Measurements from ENCODE around the gene MYMK.
A peak's percentile ranks its signal among the peaks of the same experiment; 100 is the strongest.

The MYMK gene

DNA sequence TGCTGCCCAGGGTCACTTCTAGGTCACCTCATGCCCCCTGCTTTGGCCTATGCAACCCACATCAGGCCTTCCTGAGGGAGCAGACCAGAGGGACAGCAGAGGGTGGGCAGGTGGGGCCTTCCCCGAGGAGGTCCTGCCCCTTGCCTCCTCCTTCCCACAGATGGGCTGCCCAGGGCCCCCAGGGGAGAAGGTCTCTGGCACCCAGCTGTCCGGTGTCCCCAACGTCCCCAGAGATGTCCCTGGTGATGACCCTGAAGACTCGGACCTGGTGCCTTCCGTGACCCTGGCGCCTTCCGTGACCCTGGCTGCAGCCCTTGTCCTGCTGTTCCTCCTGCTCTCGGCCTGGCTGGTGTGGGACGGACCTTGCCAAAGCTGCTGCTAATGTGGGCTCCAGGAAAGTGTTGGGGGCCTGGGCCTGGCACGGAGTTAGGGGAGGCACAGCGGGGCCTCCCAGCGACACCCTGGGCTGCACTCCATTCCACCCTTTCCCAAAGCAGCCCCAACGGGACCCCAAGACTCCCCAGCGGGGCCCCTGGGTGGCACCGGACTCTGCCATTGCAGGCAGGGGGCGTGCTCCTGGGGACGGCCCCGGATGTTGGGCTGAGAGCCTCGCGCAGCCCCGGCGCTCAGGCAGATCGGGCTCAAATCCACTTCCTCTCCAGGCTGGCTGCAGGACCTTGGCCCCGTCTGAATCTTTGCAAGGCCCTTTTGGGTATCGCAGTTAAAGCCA, 39.1 kb downstream of the MYMK start:
- H3K36me3 ChIP-seq (ENCODE audit: control insufficient read depth, insufficient read depth, low read length) = no peaks in the 10 kb centered on the region
- H3K27ac ChIP-seq (ENCODE audit: insufficient read depth, low read depth, low read length, poor library complexity, severe bottlenecking) = no peak overlapping the region
- no peaks in the 10 kb centered on the region for H3K9me3 ChIP-seq (ENCODE audit: control insufficient read depth, low read length)
- no peaks in the 10 kb centered on the region for H3K4me1 ChIP-seq (ENCODE audit: control insufficient read depth, insufficient read depth, low read length)
- H3K4me3 ChIP-seq (ENCODE audit: insufficient read depth, low read depth, low read length) = no peak overlapping the region
- WGBS, 2 experiments = 86 to 87% methylated on average over 25 of the region's 25 CpGs
- peaks cover 8% of the 10 kb centered on the region for H3K27me3 ChIP-seq (ENCODE audit: control insufficient read depth, insufficient read depth, low read length, poor library complexity, severe bottlenecking)

DNA sequence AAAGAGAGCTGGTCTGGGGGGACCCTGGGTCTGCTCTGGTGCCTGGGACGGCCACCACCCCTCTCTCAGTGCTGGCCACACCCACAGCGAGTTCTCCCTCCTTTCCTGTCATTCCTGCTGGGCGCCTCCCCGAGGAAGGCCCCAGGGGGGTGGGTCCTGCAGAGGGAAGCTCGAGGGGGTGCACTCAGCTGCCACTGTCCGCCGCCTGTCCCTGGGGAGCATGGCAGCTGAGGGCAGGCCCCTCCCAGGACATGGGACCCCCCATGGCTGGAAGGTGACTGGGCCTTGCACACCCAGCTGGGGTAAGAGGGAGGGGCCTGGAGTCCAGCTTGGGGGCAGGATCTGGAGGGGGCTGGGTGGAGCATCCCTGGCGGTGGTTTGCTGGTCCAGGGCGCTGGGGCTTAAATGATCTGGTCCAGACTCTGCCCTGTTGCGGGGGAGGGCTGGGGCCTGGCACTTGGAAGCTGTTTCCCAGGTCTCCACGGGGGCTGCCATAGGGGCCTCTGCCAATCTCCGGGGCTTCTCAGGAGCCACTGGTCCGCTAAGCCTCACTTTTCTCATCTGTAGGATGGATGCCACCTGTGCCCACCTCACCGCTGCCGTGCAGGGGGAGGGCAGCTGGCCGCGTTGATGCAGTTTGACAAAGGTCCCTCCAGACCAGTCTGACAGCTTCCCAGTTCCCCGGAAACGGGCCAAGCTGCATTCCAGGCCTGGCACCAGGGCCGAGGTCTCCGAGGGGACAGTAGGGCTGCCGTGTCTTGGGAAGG, 39.9 kb downstream of the MYMK start:
- 84 to 87% methylated on average over 22 of the region's 22 CpGs for WGBS, 2 experiments
- peaks cover 17% of the 10 kb centered on the region for H3K27me3 ChIP-seq (ENCODE audit: control insufficient read depth, insufficient read depth, low read length, poor library complexity, severe bottlenecking)
- no peak overlapping the region for H3K27ac ChIP-seq (ENCODE audit: insufficient read depth, low read depth, low read length, poor library complexity, severe bottlenecking)
- no peak overlapping the region for H3K4me3 ChIP-seq (ENCODE audit: insufficient read depth, low read depth, low read length)
- no peaks in the 10 kb centered on the region for H3K4me1 ChIP-seq (ENCODE audit: control insufficient read depth, insufficient read depth, low read length)
- H3K9me3 ChIP-seq (ENCODE audit: control insufficient read depth, low read length) = no peaks in the 10 kb centered on the region
- H3K36me3 ChIP-seq (ENCODE audit: control insufficient read depth, insufficient read depth, low read length) = no peaks in the 10 kb centered on the region

DNA sequence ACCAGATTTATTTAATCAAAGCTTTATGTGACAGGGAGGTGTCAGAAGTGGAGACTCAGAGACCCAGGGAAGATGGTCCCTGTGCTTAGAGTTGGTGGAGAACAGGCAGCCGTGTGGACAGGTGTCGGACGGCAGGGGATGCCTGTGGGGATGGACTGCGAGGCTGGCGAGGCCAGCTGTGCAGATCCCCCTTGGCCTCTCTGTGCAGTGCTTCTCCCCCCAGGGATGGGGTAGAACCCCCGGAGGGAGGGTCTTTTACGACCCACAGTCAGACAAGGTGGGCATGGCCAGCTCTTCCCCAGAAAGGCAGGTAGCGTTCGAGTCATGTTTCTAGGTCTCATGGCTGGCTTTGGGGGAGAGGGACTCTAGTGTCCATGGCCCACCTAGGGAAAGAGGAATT, 41.1 kb downstream of the MYMK start:
- no peaks in the 10 kb centered on the region for H3K4me1 ChIP-seq (ENCODE audit: control insufficient read depth, insufficient read depth, low read length)
- no peaks in the 10 kb centered on the region for H3K36me3 ChIP-seq (ENCODE audit: control insufficient read depth, insufficient read depth, low read length)
- H3K27me3 ChIP-seq (ENCODE audit: control insufficient read depth, insufficient read depth, low read length, poor library complexity, severe bottlenecking) = peaks cover 24% of the 10 kb centered on the region
- WGBS, 2 experiments = 89 to 90% methylated on average over 9 of the region's 9 CpGs
- H3K9me3 ChIP-seq (ENCODE audit: control insufficient read depth, low read length) = no peaks in the 10 kb centered on the region
- H3K27ac ChIP-seq (ENCODE audit: insufficient read depth, low read depth, low read length, poor library complexity, severe bottlenecking) = no peak overlapping the region
- H3K4me3 ChIP-seq (ENCODE audit: insufficient read depth, low read depth, low read length) = no peak overlapping the region

DNA sequence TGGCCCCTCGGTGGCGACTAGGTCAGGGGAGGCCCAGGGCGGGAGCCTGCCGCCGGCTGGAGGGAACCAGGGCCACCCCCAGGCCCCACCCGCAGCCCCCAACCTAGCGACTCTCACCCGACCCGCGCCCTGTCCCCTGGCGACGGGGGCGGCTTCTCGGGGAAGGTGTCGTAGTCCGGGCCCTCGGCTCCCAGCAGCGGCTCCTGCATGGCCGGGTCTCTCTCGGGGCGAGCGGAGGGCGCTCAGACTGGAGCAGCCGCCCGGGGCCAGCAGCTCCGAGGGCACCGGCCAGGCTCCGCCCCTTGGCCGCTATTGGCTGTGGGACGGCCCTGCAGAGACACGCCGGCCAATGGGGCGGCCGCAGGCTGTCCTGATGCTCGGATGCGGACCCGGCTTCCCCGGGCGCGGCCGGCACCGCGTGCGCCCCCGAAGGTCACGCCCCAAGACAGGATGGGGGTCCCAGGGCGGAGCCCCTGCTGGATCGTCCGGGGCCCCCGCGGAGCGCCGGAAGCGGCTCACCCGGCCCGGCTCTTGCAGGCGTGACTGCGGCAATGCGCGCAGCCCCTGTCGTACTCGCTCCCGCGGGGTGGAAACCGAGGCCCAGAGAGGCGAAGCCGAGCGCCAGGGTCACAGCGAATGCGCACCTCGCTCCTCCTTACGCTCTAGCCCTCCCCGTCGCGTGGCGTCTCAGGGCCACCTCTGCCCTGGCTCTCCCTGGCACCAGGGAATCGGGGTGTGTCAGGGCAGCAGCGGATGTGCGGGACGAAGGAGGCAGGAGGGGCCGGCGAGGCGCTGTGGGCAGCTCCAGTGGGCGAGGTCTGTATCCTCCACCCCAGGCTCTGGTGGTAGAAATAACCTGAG, 45.7 kb downstream of the MYMK start, which contains the start of gene SLC2A6:
TSS of gene SLC2A6 (minus strand) at position 249 of the 861 bp plus-strand sequence. CDS start at position 209, 40 bp downstream.
- H3K4me1 ChIP-seq (ENCODE audit: control insufficient read depth, insufficient read depth, low read length) = peaks cover 7% of the 10 kb centered on the region
- peak within 1 kb of the TSS; percentile 16 for H3K27ac ChIP-seq (ENCODE audit: insufficient read depth, low read depth, low read length, poor library complexity, severe bottlenecking)
- 1% methylated on average over 84 of the region's 84 CpGs for WGBS, 2 experiments
- no peaks in the 10 kb centered on the region for H3K9me3 ChIP-seq (ENCODE audit: control insufficient read depth, low read length)
- H3K36me3 ChIP-seq (ENCODE audit: control insufficient read depth, insufficient read depth, low read length) = no peaks in the 10 kb centered on the region
- H3K4me3 ChIP-seq (ENCODE audit: insufficient read depth, low read depth, low read length) = peak within 1 kb of the TSS; percentile 61
- peaks cover 30% of the 10 kb centered on the region for H3K27me3 ChIP-seq (ENCODE audit: control insufficient read depth, insufficient read depth, low read length, poor library complexity, severe bottlenecking)

DNA sequence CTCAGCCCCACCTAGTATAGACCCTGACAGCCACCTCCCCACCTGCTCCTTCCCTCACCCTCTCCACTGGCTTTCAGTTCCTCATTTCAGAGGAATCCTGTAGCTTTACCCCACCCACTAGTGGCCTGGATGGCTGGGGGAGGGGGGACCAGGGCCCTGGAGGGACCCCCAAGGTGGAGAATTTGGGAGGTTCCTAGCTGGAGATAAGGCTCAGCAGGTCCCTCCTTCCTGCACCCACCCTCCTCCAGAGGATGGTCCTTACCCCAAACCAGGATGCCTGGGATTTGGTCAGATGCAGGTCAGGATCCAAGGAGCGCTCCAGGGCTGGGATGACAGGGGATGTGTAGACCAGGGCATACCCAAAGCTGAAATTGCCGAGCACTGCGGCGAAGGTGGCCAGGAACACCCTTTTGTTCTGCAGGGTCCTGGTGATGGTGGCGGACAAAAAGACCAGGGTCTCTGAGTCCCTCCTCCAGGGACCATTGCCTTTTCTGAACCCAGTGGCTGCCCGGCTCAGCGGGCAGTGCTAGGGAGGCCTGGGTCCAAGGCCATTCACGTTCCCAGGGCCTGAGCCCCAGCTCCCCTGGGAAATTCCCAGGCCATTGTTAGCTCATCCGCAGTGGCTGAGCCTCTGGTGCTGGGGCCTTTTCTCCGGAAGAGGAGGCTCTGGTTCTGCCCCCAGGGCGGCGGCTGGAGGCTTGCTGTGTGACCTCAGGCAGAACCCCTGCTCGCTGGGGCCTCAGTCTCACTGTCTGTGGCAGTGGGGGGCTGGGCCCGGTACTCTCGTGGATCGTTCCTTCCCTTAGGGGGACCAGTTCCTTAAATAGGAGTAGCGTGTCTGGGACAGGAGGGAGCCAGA, 46.5 kb downstream of the MYMK start:
- Histone ChIP-seq H3K27me3 (ENCODE audit: control insufficient read depth, insufficient read depth, low read length, poor library complexity, severe bottlenecking) (peaks cover 26% of the 10 kb centered on the region), H3K36me3 (ENCODE audit: control insufficient read depth, insufficient read depth, low read length) (no peaks in the 10 kb centered on the region), H3K4me1 (ENCODE audit: control insufficient read depth, insufficient read depth, low read length) (peaks cover 7% of the 10 kb centered on the region), H3K4me3 (ENCODE audit: insufficient read depth, low read depth, low read length) (peak overlapping the region; percentile 61), H3K9me3 (ENCODE audit: control insufficient read depth, low read length) (no peaks in the 10 kb centered on the region), H3K27ac (ENCODE audit: insufficient read depth, low read depth, low read length, poor library complexity, severe bottlenecking) (peak overlapping the region; percentile 16)
- 27% methylated on average over 17 of the region's 17 CpGs for WGBS, 2 experiments

DNA sequence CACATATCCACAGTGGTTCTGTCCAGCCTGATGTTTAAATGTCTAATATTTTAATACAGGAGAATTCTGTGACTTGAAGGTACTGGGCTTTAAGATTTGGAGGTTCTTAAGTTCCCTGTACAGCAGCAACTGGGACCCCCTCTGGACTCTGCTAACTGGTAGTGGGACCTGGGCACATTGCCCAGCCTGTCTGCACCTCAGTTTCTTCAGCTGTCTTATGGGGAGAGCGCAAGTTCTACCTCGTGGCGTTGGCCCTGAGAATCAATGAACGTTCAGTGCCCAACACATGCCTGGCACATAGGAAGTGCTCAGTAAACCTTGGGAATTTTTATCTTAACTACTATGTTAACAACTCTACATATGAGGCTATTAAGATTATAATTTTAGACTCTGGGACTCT, 47.3 kb downstream of the MYMK start:
- Histone ChIP-seq H3K4me3 (ENCODE audit: insufficient read depth, low read depth, low read length) (no peak overlapping the region), H3K4me1 (ENCODE audit: control insufficient read depth, insufficient read depth, low read length) (peaks cover 7% of the 10 kb centered on the region), H3K27me3 (ENCODE audit: control insufficient read depth, insufficient read depth, low read length, poor library complexity, severe bottlenecking) (peaks cover 25% of the 10 kb centered on the region), H3K36me3 (ENCODE audit: control insufficient read depth, insufficient read depth, low read length) (no peaks in the 10 kb centered on the region), H3K27ac (ENCODE audit: insufficient read depth, low read depth, low read length, poor library complexity, severe bottlenecking) (no peak overlapping the region), H3K9me3 (ENCODE audit: control insufficient read depth, low read length) (no peaks in the 10 kb centered on the region)
- WGBS, 2 experiments = 82 to 86% methylated on average over 4 of the region's 4 CpGs

DNA sequence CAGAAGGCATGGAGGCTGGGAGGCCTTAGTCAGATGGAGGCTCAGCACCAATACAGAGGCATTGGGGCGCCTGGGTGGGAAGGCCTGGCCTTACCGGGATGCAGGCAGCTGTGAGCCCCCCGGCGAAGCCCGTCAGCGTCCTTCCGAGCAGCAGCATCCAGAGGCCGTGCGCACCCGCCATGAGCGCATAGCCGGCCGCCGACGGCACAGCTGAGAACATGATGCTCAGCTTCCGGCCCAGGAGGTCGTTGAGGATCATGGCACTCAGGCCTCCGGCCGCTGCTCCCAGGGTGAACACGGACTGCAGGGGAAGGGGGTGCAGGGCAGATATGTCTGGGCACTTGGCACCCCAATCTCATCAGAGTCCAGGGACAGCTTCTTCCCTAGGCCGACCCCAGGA, 47.8 kb downstream of the MYMK start:
- Histone ChIP-seq H3K27me3 (ENCODE audit: control insufficient read depth, insufficient read depth, low read length, poor library complexity, severe bottlenecking) (peaks cover 25% of the 10 kb centered on the region), H3K9me3 (ENCODE audit: control insufficient read depth, low read length) (no peaks in the 10 kb centered on the region), H3K27ac (ENCODE audit: insufficient read depth, low read depth, low read length, poor library complexity, severe bottlenecking) (no peak overlapping the region), H3K36me3 (ENCODE audit: control insufficient read depth, insufficient read depth, low read length) (no peaks in the 10 kb centered on the region), H3K4me3 (ENCODE audit: insufficient read depth, low read depth, low read length) (no peak overlapping the region), H3K4me1 (ENCODE audit: control insufficient read depth, insufficient read depth, low read length) (peaks cover 7% of the 10 kb centered on the region)
- 95 to 96% methylated on average over 21 of the region's 21 CpGs for WGBS, 2 experiments

DNA sequence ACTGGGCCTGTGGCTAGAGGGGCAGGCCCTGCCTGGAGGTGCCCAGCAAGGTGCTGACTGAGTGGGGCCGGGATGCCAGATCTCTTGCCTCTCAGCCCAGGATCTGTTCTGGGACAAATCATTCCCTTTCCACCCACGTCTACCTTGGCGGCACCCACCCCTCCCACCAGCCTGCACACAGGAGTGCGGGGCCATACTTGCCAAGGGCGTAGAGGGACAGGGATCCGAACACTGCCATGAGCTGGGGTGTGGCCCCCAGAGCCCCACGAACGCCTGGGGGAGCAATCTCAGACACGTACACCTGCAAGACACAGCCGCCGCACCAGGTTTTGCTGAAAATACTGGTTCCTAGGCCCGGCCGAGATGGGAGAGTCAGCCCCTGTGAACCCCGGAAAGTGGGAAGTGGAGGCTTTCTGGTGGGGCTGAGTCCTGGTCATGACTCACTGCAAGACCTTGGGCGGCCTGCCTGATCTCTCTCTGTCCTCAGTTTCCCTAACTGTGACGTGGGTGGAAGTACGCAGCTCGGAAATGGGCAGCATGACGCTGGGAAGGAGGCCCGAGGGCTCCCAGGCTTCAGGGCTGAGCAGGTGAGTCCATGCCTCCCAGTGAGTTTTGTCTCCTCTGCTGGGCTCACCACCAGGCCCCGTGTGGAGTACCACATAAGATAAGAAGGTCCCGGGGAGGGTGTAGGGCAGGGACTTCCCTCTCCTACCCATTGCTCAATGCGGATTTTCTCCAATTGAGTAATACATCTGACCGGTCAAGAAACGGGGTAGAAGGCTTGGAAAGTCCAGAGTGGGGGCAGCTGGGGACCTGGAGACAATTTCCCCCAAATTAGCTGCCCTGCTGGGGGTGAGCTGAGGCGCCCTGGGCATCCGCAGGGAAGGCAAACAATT, 48.5 kb downstream of the MYMK start:
- Histone ChIP-seq H3K27me3 (ENCODE audit: control insufficient read depth, insufficient read depth, low read length, poor library complexity, severe bottlenecking) (peaks cover 25% of the 10 kb centered on the region), H3K9me3 (ENCODE audit: control insufficient read depth, low read length) (no peaks in the 10 kb centered on the region), H3K4me3 (ENCODE audit: insufficient read depth, low read depth, low read length) (no peak overlapping the region), H3K36me3 (ENCODE audit: control insufficient read depth, insufficient read depth, low read length) (no peaks in the 10 kb centered on the region), H3K27ac (ENCODE audit: insufficient read depth, low read depth, low read length, poor library complexity, severe bottlenecking) (no peak overlapping the region), H3K4me1 (ENCODE audit: control insufficient read depth, insufficient read depth, low read length) (peaks cover 7% of the 10 kb centered on the region)
- WGBS, 2 experiments = 94 to 95% methylated on average over 27 of the region's 27 CpGs
